ENCODE results near the gene LAMA5.

GRCh38 chr20:62400541-62400940 lies 33.4 kb upstream of the LAMA5 start:
- TF ChIP-seq CTCF (IDR thresholded peaks at IDR 0.05) (no peak), POLR2A (IDR thresholded peaks at IDR 0.05) (no peak)

Data from right lobe of liver (tissue), 4 donors.